ENCODE results near the gene CTSV.
A peak's percentile ranks its signal among the peaks of the same experiment; 100 is the strongest.
"Not testable (repeated sequence)": the region's sequence is repeated elsewhere in the genome, so short reads cannot be mapped to it uniquely, and the experiment has no call there.

CTSV gene
- 0.39 to 0.61 (median 0.52) reads per million in 3 donors for total RNA-seq

GRCh38 chr9:97038611-97039513, at the start of gene CTSV:
Gene CTSV (minus strand): TSS chr9:97039142. CDS start chr9:97038043, 1,099 bp downstream.
- peaks cover 22% of the 10 kb centered on the region for H3K27me3 ChIP-seq (replicated peaks; ENCODE audit: control insufficient read depth, insufficient read depth, low read length, poor library complexity, severe bottlenecking)
- peak within 1 kb of the TSS; percentile 54 for H3K4me3 ChIP-seq (ENCODE audit: insufficient read depth, low read depth, low read length, poor library complexity, severe bottlenecking)
- H3K36me3 ChIP-seq (ENCODE audit: control insufficient read depth, insufficient read depth, low read length), result no peaks in the 10 kb centered on the region
- no peaks in the 10 kb centered on the region for H3K9me3 ChIP-seq (ENCODE audit: control insufficient read depth, low read length)
- peaks cover 11% of the 10 kb centered on the region for H3K4me1 ChIP-seq (ENCODE audit: control insufficient read depth, insufficient read depth, low read length, poor library complexity, severe bottlenecking)
- no peak within 1 kb of the TSS for H3K27ac ChIP-seq (ENCODE audit: insufficient read depth, low read length, poor library complexity, severe bottlenecking)
- peak; percentile 27 to 55 (median 44) for DNase-seq

GRCh38 chr9:97087668-97088215, 48.8 kb upstream of the CTSV start:
- not testable (repeated sequence) for H3K27me3 ChIP-seq (replicated peaks; ENCODE audit: control insufficient read depth, insufficient read depth, low read length, poor library complexity, severe bottlenecking); H3K4me1 ChIP-seq (ENCODE audit: control insufficient read depth, insufficient read depth, low read length, poor library complexity, severe bottlenecking); DNase-seq; H3K9me3 ChIP-seq (ENCODE audit: control insufficient read depth, low read length); H3K4me3 ChIP-seq (ENCODE audit: insufficient read depth, low read depth, low read length, poor library complexity, severe bottlenecking); H3K27ac ChIP-seq (ENCODE audit: insufficient read depth, low read length, poor library complexity, severe bottlenecking); H3K36me3 ChIP-seq (ENCODE audit: control insufficient read depth, insufficient read depth, low read length)

GRCh38 chr9:97084562-97084991, 45.6 kb upstream of the CTSV start:
- not testable (repeated sequence) for H3K27ac ChIP-seq (ENCODE audit: insufficient read depth, low read length, poor library complexity, severe bottlenecking); H3K4me3 ChIP-seq (ENCODE audit: insufficient read depth, low read depth, low read length, poor library complexity, severe bottlenecking)

GRCh38 chr9:97078362-97078761, 39.4 kb upstream of the CTSV start:
- H3K36me3 ChIP-seq (ENCODE audit: control insufficient read depth, insufficient read depth, low read length), result no peaks in the 10 kb centered on the region
- peaks cover 4% of the 10 kb centered on the region for H3K27me3 ChIP-seq (replicated peaks; ENCODE audit: control insufficient read depth, insufficient read depth, low read length, poor library complexity, severe bottlenecking)
- no peak for DNase-seq
- no peak overlapping the region for H3K27ac ChIP-seq (ENCODE audit: insufficient read depth, low read length, poor library complexity, severe bottlenecking)
- H3K4me3 ChIP-seq (ENCODE audit: insufficient read depth, low read depth, low read length, poor library complexity, severe bottlenecking), result no peak overlapping the region
- H3K9me3 ChIP-seq (ENCODE audit: control insufficient read depth, low read length), result no peaks in the 10 kb centered on the region
- no peaks in the 10 kb centered on the region for H3K4me1 ChIP-seq (ENCODE audit: control insufficient read depth, insufficient read depth, low read length, poor library complexity, severe bottlenecking)

More at GRCh38 chr9:97084562-97084991, 45.6 kb upstream of the CTSV start:
- not testable (repeated sequence) for H3K9me3 ChIP-seq (ENCODE audit: control insufficient read depth, low read length); H3K4me1 ChIP-seq (ENCODE audit: control insufficient read depth, insufficient read depth, low read length, poor library complexity, severe bottlenecking); H3K27me3 ChIP-seq (replicated peaks; ENCODE audit: control insufficient read depth, insufficient read depth, low read length, poor library complexity, severe bottlenecking); H3K36me3 ChIP-seq (ENCODE audit: control insufficient read depth, insufficient read depth, low read length); DNase-seq

- H3K27ac ChIP-seq (ENCODE audit: insufficient read depth, low read length, poor library complexity, severe bottlenecking), result no peak overlapping the region
Observed at GRCh38 chr9:97077452-97078295, 38.7 kb upstream of the CTSV start.

GRCh38 chr9:97076731-97077451, 37.9 kb upstream of the CTSV start:
- H3K4me3 ChIP-seq (ENCODE audit: insufficient read depth, low read depth, low read length, poor library complexity, severe bottlenecking); H3K36me3 ChIP-seq (ENCODE audit: control insufficient read depth, insufficient read depth, low read length); DNase-seq; H3K4me1 ChIP-seq (ENCODE audit: control insufficient read depth, insufficient read depth, low read length, poor library complexity, severe bottlenecking); H3K9me3 ChIP-seq (ENCODE audit: control insufficient read depth, low read length); H3K27ac ChIP-seq (ENCODE audit: insufficient read depth, low read length, poor library complexity, severe bottlenecking); H3K27me3 ChIP-seq (replicated peaks; ENCODE audit: control insufficient read depth, insufficient read depth, low read length, poor library complexity, severe bottlenecking): not testable (repeated sequence)

More at GRCh38 chr9:97077452-97078295, 38.7 kb upstream of the CTSV start:
- DNase-seq, result no peak
- H3K9me3 ChIP-seq (ENCODE audit: control insufficient read depth, low read length), result no peaks in the 10 kb centered on the region
- peaks cover 4% of the 10 kb centered on the region for H3K27me3 ChIP-seq (replicated peaks; ENCODE audit: control insufficient read depth, insufficient read depth, low read length, poor library complexity, severe bottlenecking)
- H3K4me3 ChIP-seq (ENCODE audit: insufficient read depth, low read depth, low read length, poor library complexity, severe bottlenecking), result no peak overlapping the region
- H3K36me3 ChIP-seq (ENCODE audit: control insufficient read depth, insufficient read depth, low read length), result no peaks in the 10 kb centered on the region
- no peaks in the 10 kb centered on the region for H3K4me1 ChIP-seq (ENCODE audit: control insufficient read depth, insufficient read depth, low read length, poor library complexity, severe bottlenecking)

- Histone ChIP-seq H3K4me3 (ENCODE audit: insufficient read depth, low read depth, low read length, poor library complexity, severe bottlenecking) (no peak overlapping the region), H3K27me3 (replicated peaks; ENCODE audit: control insufficient read depth, insufficient read depth, low read length, poor library complexity, severe bottlenecking) (peaks cover 4% of the 10 kb centered on the region)
- DNase-seq, result no peak
Observed at GRCh38 chr9:97076238-97076637, 37.3 kb upstream of the CTSV start.

GRCh38 chr9:97075289-97075985, 36.5 kb upstream of the CTSV start:
- Histone ChIP-seq H3K4me3 (ENCODE audit: insufficient read depth, low read depth, low read length, poor library complexity, severe bottlenecking) (no peak overlapping the region), H3K9me3 (ENCODE audit: control insufficient read depth, low read length) (no peaks in the 10 kb centered on the region), H3K27ac (ENCODE audit: insufficient read depth, low read length, poor library complexity, severe bottlenecking) (no peak overlapping the region), H3K27me3 (replicated peaks; ENCODE audit: control insufficient read depth, insufficient read depth, low read length, poor library complexity, severe bottlenecking) (peaks cover 4% of the 10 kb centered on the region), H3K4me1 (ENCODE audit: control insufficient read depth, insufficient read depth, low read length, poor library complexity, severe bottlenecking) (no peaks in the 10 kb centered on the region), H3K36me3 (ENCODE audit: control insufficient read depth, insufficient read depth, low read length) (no peaks in the 10 kb centered on the region)
- no peak for DNase-seq

More at GRCh38 chr9:97076238-97076637, 37.3 kb upstream of the CTSV start:
- no peaks in the 10 kb centered on the region for H3K36me3 ChIP-seq (ENCODE audit: control insufficient read depth, insufficient read depth, low read length)
- no peak overlapping the region for H3K27ac ChIP-seq (ENCODE audit: insufficient read depth, low read length, poor library complexity, severe bottlenecking)
- no peaks in the 10 kb centered on the region for H3K4me1 ChIP-seq (ENCODE audit: control insufficient read depth, insufficient read depth, low read length, poor library complexity, severe bottlenecking)
- no peaks in the 10 kb centered on the region for H3K9me3 ChIP-seq (ENCODE audit: control insufficient read depth, low read length)

GRCh38 chr9:97073506-97073905, 34.6 kb upstream of the CTSV start:
- Histone ChIP-seq H3K27me3 (replicated peaks; ENCODE audit: control insufficient read depth, insufficient read depth, low read length, poor library complexity, severe bottlenecking) (peaks cover 4% of the 10 kb centered on the region), H3K9me3 (ENCODE audit: control insufficient read depth, low read length) (no peaks in the 10 kb centered on the region), H3K36me3 (ENCODE audit: control insufficient read depth, insufficient read depth, low read length) (no peaks in the 10 kb centered on the region), H3K27ac (ENCODE audit: insufficient read depth, low read length, poor library complexity, severe bottlenecking) (no peak overlapping the region), H3K4me1 (ENCODE audit: control insufficient read depth, insufficient read depth, low read length, poor library complexity, severe bottlenecking) (no peaks in the 10 kb centered on the region), H3K4me3 (ENCODE audit: insufficient read depth, low read depth, low read length, poor library complexity, severe bottlenecking) (no peak overlapping the region)
- DNase-seq, result no peak
